HCT116 (cell line): ENCODE measurements around the gene CCDC86. TPM values are rescaled to one million over a fixed set of nuclear protein-coding genes. Genes with fewer than 3 reads are reported as not detected.

Experiments used
- ATAC-seq: fragments of 200-7000 bp; cut with Tn5 transposase; 2 replicates; pipeline ENCODE4 v1.9.1; 2020; ENCODE audit warnings: mild to moderate bottlenecking, moderate library complexity
- BruUV-seq: library from RNA; stranded (reverse); fragments of 400-500 nt; replicated peaks from 2 replicates; lab custom pipeline; 2021; lab: Mats Ljungman, UMichigan
- CTCF ChIA-PET: fragments of 300-600 bp; sonication (Branson Sonifier 250); formaldehyde crosslinking; loops from one replicate; lab custom pipeline; 2021; ENCODE audit warnings: antibody characterized with exemption; lab: Charles Lee
- POLR2A ChIA-PET: fragments of 300-600, 350-600 bp; sonication (Branson Sonifier 250); formaldehyde crosslinking; loops from one replicate; lab custom pipeline; 2021; ENCODE audit warnings: antibody characterized with exemption; lab: Charles Lee
- RAD21 ChIA-PET, 2 experiments: fragments of 300-600 bp; sonication (Branson Sonifier 250); formaldehyde crosslinking; loops; one replicate each; lab custom pipeline; 2023; ENCODE audit warnings: low total read pairs in 2 of 2; ENCODE audit not compliant: uncharacterized antibody in 2 of 2, unreplicated experiment in 2 of 2, low non-redundant PET in 1 of 2; lab: Charles Lee
- DNase-seq: peaks from one replicate; pipeline ENCODE4 v3.0.0-alpha.2; 2010; ENCODE audit warnings: low read depth, low spot score
- H2AFZ ChIP-seq: fragments of 200-600 bp; shearing (Covaris generic), sonication (generic); 2 replicates; pipeline ENCODE4 v1.6.1; 2017; ENCODE audit warnings: low read depth, mixed run types, mixed read lengths, antibody characterized with exemption, low read length; ENCODE audit not compliant: poor library complexity, severe bottlenecking
- H3K27ac ChIP-seq: 2 replicates; pipeline ENCODE4 v1.5.1; 2012; ENCODE audit warnings: low read depth, low read length
- H3K27me3 ChIP-seq: fragments of 200-600 bp; sonication (generic); 2 replicates; pipeline ENCODE4 v1.6.1; 2016; ENCODE audit warnings: mixed run types, low read length, mixed read lengths; ENCODE audit not compliant: insufficient read depth
- H3K36me3 ChIP-seq, 2 experiments: fragments of 200-500 bp in 1 of 2; fragments of 200-600 bp in 1 of 2; sonication (Bioruptor generic) in 1 of 2; sonication (generic) in 1 of 2; 2 replicates each; pipeline versions ENCODE4 v1.5.1 to v1.6.1; 2014 to 2016; ENCODE audit warnings: low read length in 2 of 2, inconsistent platforms in 1 of 2, mixed read lengths in 1 of 2, mixed run types in 1 of 2; ENCODE audit not compliant: insufficient read depth in 2 of 2, control insufficient read depth in 1 of 2
- H3K4me1 ChIP-seq, 2 experiments: fragments of 200-600 bp in 1 of 2; sonication (generic) in 1 of 2; 2 replicates each; pipeline versions ENCODE4 v1.5.1 to v1.6.1; 2012 to 2017; ENCODE audit warnings: low read length in 2 of 2, inconsistent platforms in 1 of 2, mild to moderate bottlenecking in 1 of 2, mixed read lengths in 1 of 2, mixed run types in 1 of 2, moderate library complexity in 1 of 2; ENCODE audit not compliant: insufficient read depth in 2 of 2, control insufficient read depth in 1 of 2
- H3K4me2 ChIP-seq: fragments of 200-600 bp; sonication (generic); 2 replicates; pipeline ENCODE4 v1.6.1; 2017; ENCODE audit warnings: mixed run types, low read length, mixed read lengths
- H3K4me3 ChIP-seq, 2 experiments: fragments of 200-600 bp in 1 of 2; sonication (generic) in 1 of 2; replicated peaks in 1 of 2; 2 replicates each; pipeline ENCODE4 v1.5.1; 2011 to 2016; ENCODE audit warnings: low read length in 2 of 2, control low read depth in 1 of 2, low read depth in 1 of 2, mild to moderate bottlenecking in 1 of 2, mixed read lengths in 1 of 2, mixed run types in 1 of 2
- H3K79me2 ChIP-seq: fragments of 200-600 bp; sonication (generic); 2 replicates; pipeline ENCODE4 v1.6.1; 2017; ENCODE audit warnings: mild to moderate bottlenecking, mixed run types, low read length, moderate library complexity, mixed read lengths; ENCODE audit not compliant: insufficient read depth
- H3K9ac ChIP-seq: fragments of 200-600 bp; sonication (generic); 2 replicates; pipeline ENCODE4 v1.6.1; 2016; ENCODE audit warnings: low read length, mixed read lengths
- H3K9me2 ChIP-seq: fragments of 200-600 bp; sonication (generic), shearing (Covaris generic); 2 replicates; pipeline ENCODE4 v1.6.1; 2017; ENCODE audit warnings: mixed run types, mild to moderate bottlenecking, moderate library complexity; ENCODE audit not compliant: insufficient read depth
- H3K9me3 ChIP-seq, 2 experiments: fragments of 200-500 bp in 1 of 2; fragments of 200-600 bp in 1 of 2; sonication (Bioruptor generic) in 1 of 2; sonication (generic) in 1 of 2; 2 replicates each; pipeline ENCODE4 v1.6.1; 2014 to 2017; ENCODE audit warnings: low read length in 2 of 2, mixed read lengths in 2 of 2, inconsistent platforms in 1 of 2, low read depth in 1 of 2, mild to moderate bottlenecking in 1 of 2, mixed run types in 1 of 2, moderate library complexity in 1 of 2; ENCODE audit not compliant: control insufficient read depth in 1 of 2, insufficient read depth in 1 of 2
- H4K20me1 ChIP-seq: fragments of 200-600 bp; sonication (generic), shearing (Covaris generic); 2 replicates; pipeline ENCODE4 v1.6.1; 2017; ENCODE audit warnings: mixed run types, mild to moderate bottlenecking, moderate library complexity; ENCODE audit not compliant: insufficient read depth
- FOSL1 ChIP-seq: IDR thresholded peaks from 2 replicates; pipeline ENCODE4 v1.6.1; 2012; ENCODE audit warnings: low read depth
- RAD21 ChIP-seq: IDR thresholded peaks from 2 replicates; pipeline ENCODE4 v1.6.1; 2012; ENCODE audit warnings: low read depth, mild to moderate bottlenecking
- TCF7L2 ChIP-seq: IDR thresholded peaks from 2 replicates; pipeline ENCODE4 v1.7.0; 2011; ENCODE audit warnings: borderline replicate concordance, inconsistent platforms; ENCODE audit not compliant: insufficient read depth, insufficient read length; ENCODE audit errors: extremely low read depth
- intact Hi-C: fragments of 100-400 bp; cut with micrococcal nuclease; formaldehyde crosslinking; loops from 2 replicates; pipeline ENCODE4 v1.10.0; 2022
- total RNA-seq: library from RNA; stranded (reverse); gene quantifications from one replicate; pipeline ENCODE4 v1.2.1, GENCODE V29; 2021; ENCODE audit not compliant: unreplicated experiment
- TF ChIP-seq, protein P1 (sequence below), 3 experiments: fragments of 200-600 bp in 1 of 3; sonication (generic) in 1 of 3; IDR thresholded peaks in 2 of 3; conservative IDR thresholded peaks in 1 of 3; 2 replicates each; pipeline ENCODE4 v1.5.1; 2012 to 2017; ENCODE audit warnings: low read depth in 2 of 3, low read length in 2 of 3, antibody characterized with exemption in 1 of 3, borderline replicate concordance in 1 of 3, control low read depth in 1 of 3, mild to moderate bottlenecking in 1 of 3, mixed read lengths in 1 of 3, mixed run types in 1 of 3, moderate library complexity in 1 of 3; ENCODE audit not compliant: insufficient read depth in 1 of 3

The CCDC86 gene
- total RNA-seq, 1 experiment from 2014 or later: 69.6 TPM

DNA sequence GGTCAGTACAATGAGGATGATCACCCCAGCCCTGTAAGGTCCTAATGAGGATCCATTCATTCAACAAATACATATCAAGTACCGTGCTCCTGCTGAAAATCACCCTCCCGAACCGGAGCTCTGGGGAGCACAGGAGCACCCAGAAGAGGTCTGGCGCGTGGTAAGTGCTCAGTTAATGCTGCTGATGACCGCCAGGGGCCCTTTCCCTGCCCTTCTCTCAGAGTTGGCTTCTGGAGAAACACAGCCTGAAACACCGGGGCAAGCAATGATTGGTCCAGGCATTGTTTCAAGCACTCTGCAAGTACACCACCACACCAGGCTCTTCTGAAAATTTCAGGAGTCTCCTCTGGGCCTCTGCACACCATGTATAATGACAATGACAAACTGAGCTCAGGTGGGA lies 3.8 kb upstream of the CCDC86 start:
- peak; percentile 10 for DNase-seq
- no peak for TF ChIP-seq TCF7L2
- TF ChIP-seq, protein P1, sequence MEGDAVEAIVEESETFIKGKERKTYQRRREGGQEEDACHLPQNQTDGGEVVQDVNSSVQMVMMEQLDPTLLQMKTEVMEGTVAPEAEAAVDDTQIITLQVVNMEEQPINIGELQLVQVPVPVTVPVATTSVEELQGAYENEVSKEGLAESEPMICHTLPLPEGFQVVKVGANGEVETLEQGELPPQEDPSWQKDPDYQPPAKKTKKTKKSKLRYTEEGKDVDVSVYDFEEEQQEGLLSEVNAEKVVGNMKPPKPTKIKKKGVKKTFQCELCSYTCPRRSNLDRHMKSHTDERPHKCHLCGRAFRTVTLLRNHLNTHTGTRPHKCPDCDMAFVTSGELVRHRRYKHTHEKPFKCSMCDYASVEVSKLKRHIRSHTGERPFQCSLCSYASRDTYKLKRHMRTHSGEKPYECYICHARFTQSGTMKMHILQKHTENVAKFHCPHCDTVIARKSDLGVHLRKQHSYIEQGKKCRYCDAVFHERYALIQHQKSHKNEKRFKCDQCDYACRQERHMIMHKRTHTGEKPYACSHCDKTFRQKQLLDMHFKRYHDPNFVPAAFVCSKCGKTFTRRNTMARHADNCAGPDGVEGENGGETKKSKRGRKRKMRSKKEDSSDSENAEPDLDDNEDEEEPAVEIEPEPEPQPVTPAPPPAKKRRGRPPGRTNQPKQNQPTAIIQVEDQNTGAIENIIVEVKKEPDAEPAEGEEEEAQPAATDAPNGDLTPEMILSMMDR (IDR thresholded peaks at IDR 0.05 in 2 of 3, conservative IDR thresholded peaks at IDR 0.05 in 1 of 3; ENCODE audit: borderline replicate concordance in 1 of 3, insufficient read depth in 1 of 3, low read depth in 2 of 3, low read length in 2 of 3): peak in 2 of 3 experiments; percentile 38 to 45; a peak in 4 of 6 replicates
- TF ChIP-seq RAD21: no peak
- no peak for TF ChIP-seq FOSL1
- TF ChIP-seq, all 23 proteins: peak for 1
- CTCF ChIA-PET: interaction anchor here (1.2 kb wide), 1 partner anchor 50 kb away, joined by 6 read pairs; no protein-coding TSS in a partner anchor
- no peaks in the 10 kb centered on the region for H4K20me1 ChIP-seq
- H3K79me2 ChIP-seq: peaks cover 12% of the 10 kb centered on the region
- no peaks in the 10 kb centered on the region for H3K9me2 ChIP-seq
- H3K4me3 ChIP-seq: no peak overlapping the region
- RAD21 ChIA-PET: no interaction called here
- POLR2A ChIA-PET: no interaction called here
- intact Hi-C loops: no loop called here
- ATAC-seq: peak; percentile 48
- H3K4me1 ChIP-seq: peaks cover 2 to 9% of the 10 kb centered on the region in 2 experiments; a peak in 3 of 4 replicates
- no peaks in the 10 kb centered on the region for H3K36me3 ChIP-seq
- H3K9ac ChIP-seq: no peak overlapping the region
- no TSS peak for BruUV-seq
- no peak overlapping the region for H3K27ac ChIP-seq
- no peaks in the 10 kb centered on the region for H3K27me3 ChIP-seq
- H3K4me2 ChIP-seq: no peak overlapping the region
- H2AFZ ChIP-seq: no peak overlapping the region
- H3K9me3 ChIP-seq: no peaks in the 10 kb centered on the region
